Measurements from ENCODE around the gene IDH3A. TPM values are rescaled to one million over a fixed set of nuclear protein-coding genes. Genes with fewer than 3 reads are reported as not detected.
A peak's percentile ranks its signal among the peaks of the same experiment; 100 is the strongest.

The IDH3A gene
- total RNA-seq, 1 experiment from 2014 or later: 67.8 TPM

DNA sequence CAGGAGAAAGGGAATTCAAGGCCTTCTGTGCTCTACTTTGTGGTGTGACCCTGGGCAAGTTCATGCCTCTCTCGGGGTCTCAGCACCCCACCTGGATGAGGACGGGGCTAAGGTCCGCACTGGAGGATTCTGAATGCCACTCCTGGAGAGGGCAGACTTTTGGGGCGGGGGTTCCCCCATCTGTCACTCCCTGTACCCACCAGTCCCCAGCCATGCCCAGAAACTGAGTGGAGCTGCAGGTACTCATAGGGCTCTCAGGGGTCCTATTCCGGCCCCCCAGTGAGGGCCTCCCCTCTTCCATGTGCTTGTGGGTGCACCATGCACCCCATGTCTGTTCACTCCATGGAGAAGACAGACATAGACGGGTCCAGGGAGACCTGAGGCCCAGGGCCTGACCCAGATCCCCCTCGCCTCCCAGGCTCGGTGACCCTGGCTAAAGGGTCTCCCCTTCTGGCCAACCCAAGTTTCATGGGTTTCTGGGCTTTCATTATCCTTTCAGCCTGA, 59.2 kb downstream of the IDH3A start:
- Histone ChIP-seq H3K4me1 (replicated peaks; ENCODE audit: insufficient read depth) (peaks cover 74% of the 10 kb centered on the region), H3K9me3 (ENCODE audit: insufficient read depth, low read depth) (no peaks in the 10 kb centered on the region), H3K4me2 (peak overlapping the region; percentile 62; the same call in 1 of the 2 replicates), H3F3A (ENCODE audit: insufficient read depth, low read depth) (peaks cover 34% of the 10 kb centered on the region), H3K4me3 (no peak overlapping the region), H4K20me1 (ENCODE audit: insufficient read depth) (no peaks in the 10 kb centered on the region), H3K9me2 (ENCODE audit: insufficient read depth) (no peaks in the 10 kb centered on the region), H3K27ac (peak overlapping the region; percentile 68; the same call in 1 of the 2 replicates), H3K27me3 (ENCODE audit: insufficient read depth, low read depth) (no peaks in the 10 kb centered on the region), H3K79me2 (ENCODE audit: low read depth) (no peaks in the 10 kb centered on the region), H2AFZ (no peak overlapping the region), H3K36me3 (ENCODE audit: low read depth) (no peaks in the 10 kb centered on the region)
- no TSS peak for BruUV-seq (replicated peaks)
- POLR2A ChIA-PET (ENCODE audit: unreplicated experiment): no interaction called here
- CTCF ChIA-PET: interaction anchor here (1.3 kb wide), 1 partner anchor 8 kb away, joined by 3 read pairs; no protein-coding TSS in a partner anchor
- intact Hi-C loops (cut with micrococcal nuclease; ENCODE audit: unreplicated experiment): no loop called here
- TF ChIP-seq, protein P1, sequence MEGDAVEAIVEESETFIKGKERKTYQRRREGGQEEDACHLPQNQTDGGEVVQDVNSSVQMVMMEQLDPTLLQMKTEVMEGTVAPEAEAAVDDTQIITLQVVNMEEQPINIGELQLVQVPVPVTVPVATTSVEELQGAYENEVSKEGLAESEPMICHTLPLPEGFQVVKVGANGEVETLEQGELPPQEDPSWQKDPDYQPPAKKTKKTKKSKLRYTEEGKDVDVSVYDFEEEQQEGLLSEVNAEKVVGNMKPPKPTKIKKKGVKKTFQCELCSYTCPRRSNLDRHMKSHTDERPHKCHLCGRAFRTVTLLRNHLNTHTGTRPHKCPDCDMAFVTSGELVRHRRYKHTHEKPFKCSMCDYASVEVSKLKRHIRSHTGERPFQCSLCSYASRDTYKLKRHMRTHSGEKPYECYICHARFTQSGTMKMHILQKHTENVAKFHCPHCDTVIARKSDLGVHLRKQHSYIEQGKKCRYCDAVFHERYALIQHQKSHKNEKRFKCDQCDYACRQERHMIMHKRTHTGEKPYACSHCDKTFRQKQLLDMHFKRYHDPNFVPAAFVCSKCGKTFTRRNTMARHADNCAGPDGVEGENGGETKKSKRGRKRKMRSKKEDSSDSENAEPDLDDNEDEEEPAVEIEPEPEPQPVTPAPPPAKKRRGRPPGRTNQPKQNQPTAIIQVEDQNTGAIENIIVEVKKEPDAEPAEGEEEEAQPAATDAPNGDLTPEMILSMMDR (conservative IDR thresholded peaks at IDR 0.05): no peak
- no peak for TF ChIP-seq EZH2 (IDR thresholded peaks at IDR 0.05; ENCODE audit: low read depth)
- no peak for DNase-seq

DNA sequence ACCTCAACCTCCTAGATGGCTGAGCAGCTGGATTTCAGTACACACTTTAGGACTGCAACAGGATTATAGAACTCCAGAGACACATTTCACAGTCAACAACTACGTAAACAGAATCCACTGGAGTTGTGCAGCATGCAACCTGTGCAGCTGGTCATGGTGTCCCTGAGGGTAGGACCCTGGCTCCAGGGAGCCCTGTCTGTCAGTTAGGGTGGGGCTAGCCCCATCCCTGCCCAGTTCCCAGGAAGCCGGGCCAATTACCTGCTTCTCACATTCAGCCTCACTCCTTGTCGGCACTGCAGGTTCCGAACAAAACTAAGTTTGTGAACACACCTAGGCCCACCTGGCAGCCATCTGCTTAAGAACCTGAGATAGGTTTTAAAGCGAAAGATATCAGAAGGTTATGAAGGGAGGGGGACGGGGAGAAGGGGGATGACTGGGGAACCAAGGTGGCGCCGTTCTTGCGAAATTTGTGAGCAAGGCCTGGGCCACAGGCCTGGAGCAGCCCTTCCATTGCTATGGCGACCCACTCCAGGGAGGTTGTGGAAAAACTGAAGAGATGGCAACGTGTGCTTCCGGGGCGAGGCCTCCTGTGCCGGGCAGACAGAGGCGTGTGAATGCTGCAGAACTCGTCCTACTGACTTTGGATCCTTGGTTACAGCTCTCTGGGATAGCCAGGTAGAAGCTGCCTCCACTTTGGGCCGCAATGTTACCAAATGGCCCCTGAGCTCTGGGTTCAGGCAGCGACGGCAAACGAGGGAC, 59.9 kb downstream of the IDH3A start:
- intact Hi-C loops (cut with micrococcal nuclease; ENCODE audit: unreplicated experiment): no loop called here
- H3K79me2 ChIP-seq (ENCODE audit: low read depth): no peaks in the 10 kb centered on the region
- CTCF ChIA-PET: interaction anchor here (1.3 kb wide), 1 partner anchor 8 kb away, joined by 3 read pairs; no protein-coding TSS in a partner anchor
- no peaks in the 10 kb centered on the region for H3K9me3 ChIP-seq (ENCODE audit: insufficient read depth, low read depth)
- no peak overlapping the region for H2AFZ ChIP-seq
- H3K4me3 ChIP-seq: no peak overlapping the region
- no peaks in the 10 kb centered on the region for H3K36me3 ChIP-seq (ENCODE audit: low read depth)
- H4K20me1 ChIP-seq (ENCODE audit: insufficient read depth): no peaks in the 10 kb centered on the region
- peaks cover 81% of the 10 kb centered on the region for H3K4me1 ChIP-seq (replicated peaks; ENCODE audit: insufficient read depth)
- H3K27ac ChIP-seq: peak overlapping the region; percentile 68
- H3K27me3 ChIP-seq (ENCODE audit: insufficient read depth, low read depth): no peaks in the 10 kb centered on the region
- BruUV-seq (replicated peaks): TSS peak; percentile 63
- peaks cover 36% of the 10 kb centered on the region for H3F3A ChIP-seq (ENCODE audit: insufficient read depth, low read depth)
- no peak for TF ChIP-seq EZH2 (IDR thresholded peaks at IDR 0.05; ENCODE audit: low read depth)
- TF ChIP-seq, protein P1 (conservative IDR thresholded peaks at IDR 0.05): no peak
- H3K4me2 ChIP-seq: peak overlapping the region; percentile 62
- peak; percentile 71 to 81 for DNase-seq
- POLR2A ChIA-PET (ENCODE audit: unreplicated experiment): no interaction called here
- H3K9me2 ChIP-seq (ENCODE audit: insufficient read depth): no peaks in the 10 kb centered on the region

DNA sequence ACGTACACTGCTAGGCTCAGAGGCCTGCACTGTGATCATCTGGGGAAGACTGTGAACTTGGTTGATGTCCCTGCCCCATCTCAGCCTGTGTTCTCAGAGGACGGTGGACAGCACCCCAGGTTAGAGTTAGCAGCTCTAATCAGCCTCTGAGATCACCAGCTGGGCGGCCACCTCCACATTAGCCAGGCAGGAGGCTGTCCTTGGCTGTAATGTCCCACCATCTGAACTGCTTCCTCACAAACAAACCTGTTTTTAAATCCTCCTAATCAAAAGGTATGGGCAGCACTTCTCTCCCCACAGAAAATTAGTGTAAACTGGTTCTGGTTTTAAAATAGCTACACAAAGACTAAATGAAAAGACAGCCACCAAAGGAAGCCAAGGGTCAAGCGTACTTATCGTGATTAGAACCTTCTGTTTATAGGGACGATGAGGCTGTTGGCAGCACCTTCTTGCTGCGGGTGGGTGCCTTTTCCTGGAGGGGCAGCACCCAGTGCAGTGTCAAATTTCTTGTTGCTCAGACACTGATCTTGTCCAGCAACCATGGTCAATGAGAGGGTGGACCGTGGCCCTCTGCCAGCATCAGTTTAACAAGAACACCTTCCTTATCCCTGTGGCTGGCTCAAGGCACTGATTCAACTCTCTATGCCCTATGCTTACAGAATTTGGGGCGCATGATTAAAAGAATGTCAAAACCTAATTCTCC, 60.6 kb downstream of the IDH3A start:
- Histone ChIP-seq H3K4me3 (peak overlapping the region; percentile 2; the same call in 1 of the 2 replicates), H3K79me2 (ENCODE audit: low read depth) (no peaks in the 10 kb centered on the region), H3K9me2 (ENCODE audit: insufficient read depth) (no peaks in the 10 kb centered on the region), H2AFZ (no peak overlapping the region), H3K4me1 (replicated peaks; ENCODE audit: insufficient read depth) (peaks cover 88% of the 10 kb centered on the region), H3F3A (ENCODE audit: insufficient read depth, low read depth) (peaks cover 36% of the 10 kb centered on the region), H3K27me3 (ENCODE audit: insufficient read depth, low read depth) (no peaks in the 10 kb centered on the region), H4K20me1 (ENCODE audit: insufficient read depth) (no peaks in the 10 kb centered on the region), H3K4me2 (peak overlapping the region; percentile 62), H3K36me3 (ENCODE audit: low read depth) (no peaks in the 10 kb centered on the region), H3K9me3 (ENCODE audit: insufficient read depth, low read depth) (no peaks in the 10 kb centered on the region), H3K27ac (peak overlapping the region; percentile 68)
- intact Hi-C loops (cut with micrococcal nuclease; ENCODE audit: unreplicated experiment): no loop called here
- BruUV-seq (replicated peaks): TSS peak; percentile 89
- DNase-seq: peak; percentile 86 to 88
- ChIA-PET POLR2A (ENCODE audit: unreplicated experiment) (no interaction called here), CTCF (interaction anchor here (1.3 kb wide), 1 partner anchor 7 kb away, joined by 3 read pairs; no protein-coding TSS in a partner anchor)
- TF ChIP-seq EZH2 (IDR thresholded peaks at IDR 0.05; ENCODE audit: low read depth): no peak
- TF ChIP-seq, protein P1 (conservative IDR thresholded peaks at IDR 0.05): no peak
